ENCODE data around the gene STK17B.

DNA sequence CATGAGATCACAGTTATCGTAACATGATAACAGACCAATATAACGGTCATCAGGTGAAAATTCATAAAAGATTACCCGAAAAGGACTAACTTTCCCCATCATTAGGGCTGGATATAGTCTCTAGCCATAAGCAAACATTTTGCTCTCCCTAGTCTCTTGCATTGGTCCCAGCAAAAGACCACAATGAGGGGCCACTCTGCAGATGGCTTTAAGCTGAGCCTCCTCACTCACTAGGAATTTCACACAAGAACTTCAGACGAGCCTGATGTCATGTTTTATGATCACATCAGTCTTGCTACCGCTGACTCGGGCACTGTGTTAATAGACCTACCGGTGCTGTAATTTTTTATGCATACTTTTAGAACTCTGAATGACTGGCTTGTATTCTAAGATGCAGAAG lies 35.2 kb downstream of the STK17B start:
- TF ChIP-seq, protein P1, sequence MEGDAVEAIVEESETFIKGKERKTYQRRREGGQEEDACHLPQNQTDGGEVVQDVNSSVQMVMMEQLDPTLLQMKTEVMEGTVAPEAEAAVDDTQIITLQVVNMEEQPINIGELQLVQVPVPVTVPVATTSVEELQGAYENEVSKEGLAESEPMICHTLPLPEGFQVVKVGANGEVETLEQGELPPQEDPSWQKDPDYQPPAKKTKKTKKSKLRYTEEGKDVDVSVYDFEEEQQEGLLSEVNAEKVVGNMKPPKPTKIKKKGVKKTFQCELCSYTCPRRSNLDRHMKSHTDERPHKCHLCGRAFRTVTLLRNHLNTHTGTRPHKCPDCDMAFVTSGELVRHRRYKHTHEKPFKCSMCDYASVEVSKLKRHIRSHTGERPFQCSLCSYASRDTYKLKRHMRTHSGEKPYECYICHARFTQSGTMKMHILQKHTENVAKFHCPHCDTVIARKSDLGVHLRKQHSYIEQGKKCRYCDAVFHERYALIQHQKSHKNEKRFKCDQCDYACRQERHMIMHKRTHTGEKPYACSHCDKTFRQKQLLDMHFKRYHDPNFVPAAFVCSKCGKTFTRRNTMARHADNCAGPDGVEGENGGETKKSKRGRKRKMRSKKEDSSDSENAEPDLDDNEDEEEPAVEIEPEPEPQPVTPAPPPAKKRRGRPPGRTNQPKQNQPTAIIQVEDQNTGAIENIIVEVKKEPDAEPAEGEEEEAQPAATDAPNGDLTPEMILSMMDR (IDR thresholded peaks at IDR 0.05; ENCODE audit: insufficient read depth, low read depth, low read length): no peak
- TF ChIP-seq EZH2 (IDR thresholded peaks at IDR 0.05; ENCODE audit: insufficient read depth, low read length): no peak
